Activated CD4-positive, alpha-beta T cell treated with anti-CD3 and anti-CD28 coated beads, Interleukin-2, Interleukin-4, amounts not matched to agents 100 ng/mL and 50 ng/mL, durations not matched to agents 16 hours and 8 hours (primary cell): ENCODE measurements around the gene LOC128125822.
"Not testable (repeated sequence)": the region's sequence is repeated elsewhere in the genome, so short reads cannot be mapped to it uniquely, and the experiment has no call there.

Experiments used
- DNase-seq: peaks from one replicate; pipeline ENCODE4 v3.0.0-alpha.2; 2020; ENCODE audit warnings: low spot score

LOC128125822 gene

GRCh38 chr6:63582579-63583231 lies 10.4 kb downstream of the LOC128125822 start:
- DNase-seq, result no peak

DNA sequence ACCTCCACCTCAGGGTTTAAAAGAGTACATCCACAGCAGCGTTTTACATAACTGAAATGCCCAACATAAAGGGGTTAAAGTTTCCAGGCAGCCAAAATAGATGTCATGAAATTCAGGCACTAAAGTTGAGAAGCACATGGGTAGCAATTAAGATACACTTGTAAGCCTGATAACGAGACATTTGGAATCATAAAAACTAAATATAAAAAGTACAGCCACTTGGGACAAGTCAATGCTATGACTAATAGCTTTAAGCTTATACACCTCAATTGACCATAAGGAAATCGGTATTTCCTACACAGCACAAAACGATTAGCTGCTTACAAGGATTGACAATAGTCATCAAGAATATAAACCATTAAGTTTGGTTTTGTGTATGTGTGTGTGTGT lies 11.8 kb downstream of the LOC128125822 start:
- no peak for DNase-seq

- DNase-seq, result no peak
These were observed 12.3 kb downstream of the LOC128125822 start for GRCh38 chr6:63584566-63584965.

- DNase-seq, result not testable (repeated sequence)
These were observed 13.4 kb downstream of the LOC128125822 start for GRCh38 chr6:63585652-63586051.

GRCh38 chr6:63589952-63590411 lies 17.7 kb downstream of the LOC128125822 start:
- no peak for DNase-seq

- no peak for DNase-seq
These were observed 20.6 kb downstream of the LOC128125822 start for GRCh38 chr6:63592886-63593285.

DNA sequence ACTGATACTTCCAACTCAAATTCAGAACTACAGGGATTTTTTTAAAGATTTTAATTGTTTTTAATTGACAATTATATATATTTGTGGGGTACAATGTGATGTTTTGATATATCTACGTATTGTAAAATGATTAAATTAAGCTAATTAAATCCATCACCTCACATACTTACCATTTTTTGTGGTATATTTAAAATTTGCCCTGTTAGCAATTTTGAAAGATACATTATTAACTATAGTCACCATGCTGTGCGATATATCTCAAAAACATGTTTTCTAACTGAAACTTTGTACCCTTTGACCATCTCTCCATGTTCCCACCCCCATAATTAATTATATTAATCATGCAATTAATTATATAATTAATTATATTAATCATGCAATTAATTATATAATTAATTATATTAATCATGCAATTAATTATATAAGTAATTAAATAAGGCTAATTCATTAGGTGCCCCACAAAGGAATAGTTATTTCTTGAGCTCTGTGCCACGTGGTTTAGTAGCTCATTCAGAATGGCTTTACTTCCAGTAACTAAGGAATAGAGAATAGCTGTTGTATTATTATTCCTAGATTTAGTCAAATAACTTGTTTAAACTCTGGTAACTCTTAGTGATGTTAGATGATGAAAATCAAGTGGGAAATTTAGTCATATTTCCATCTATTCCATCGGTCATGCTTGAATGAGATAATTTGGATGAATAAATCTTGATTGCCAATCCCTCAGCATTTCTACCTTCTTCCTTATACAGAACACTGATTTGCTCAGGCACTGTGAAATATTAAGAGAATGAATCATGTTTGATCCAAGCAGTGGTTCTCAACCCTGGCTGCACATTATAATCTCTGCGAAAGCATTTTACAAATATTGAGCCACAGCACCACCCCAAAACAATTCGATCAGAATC lies 25.1 kb downstream of the LOC128125822 start:
- no peak for DNase-seq

- peak; percentile 79 for DNase-seq
These were observed 26.1 kb downstream of the LOC128125822 start for GRCh38 chr6:63598049-63599036.

- no peak for DNase-seq
These were observed 27.0 kb downstream of the LOC128125822 start for GRCh38 chr6:63599243-63599642.

GRCh38 chr6:63600136-63600535 lies 27.9 kb downstream of the LOC128125822 start:
- no peak for DNase-seq

- no peak for DNase-seq
These were observed 37.0 kb downstream of the LOC128125822 start for GRCh38 chr6:63609231-63609630.

DNA sequence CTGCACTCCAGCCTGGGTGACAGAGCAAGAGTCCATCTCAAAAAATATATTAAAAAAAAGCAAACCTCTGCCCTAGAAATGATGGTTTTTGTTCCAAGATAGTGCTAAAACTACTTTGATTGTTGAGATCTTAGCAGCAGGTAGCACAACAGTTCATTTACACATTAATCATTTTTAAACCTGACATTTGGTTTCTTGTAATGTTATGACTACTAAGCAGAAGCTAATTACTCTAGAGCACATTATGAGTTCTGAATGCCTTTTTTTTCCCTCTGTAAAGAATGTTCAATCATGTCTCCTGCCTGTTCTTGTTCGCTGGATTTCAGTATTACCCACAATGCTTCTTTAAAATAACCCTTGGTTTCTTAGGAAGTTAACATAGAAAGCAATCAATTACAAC lies 38.7 kb downstream of the LOC128125822 start:
- DNase-seq, result no peak

- DNase-seq, result no peak
These were observed 39.3 kb downstream of the LOC128125822 start for GRCh38 chr6:63611560-63611959.

- no peak for DNase-seq
These were observed 43.3 kb downstream of the LOC128125822 start for GRCh38 chr6:63615590-63615989.
